K562 (cell line): ENCODE measurements around the gene PRDM2. TPM values are rescaled to one million over a fixed set of nuclear protein-coding genes. Genes with fewer than 3 reads are reported as not detected.

Experiments used
- ASH1L ChIP-seq: fragments of 450-650 bp; IDR thresholded peaks from 2 replicates; pipeline ENCODE4 v1.6.1; 2018; ENCODE audit warnings: borderline replicate concordance, mild to moderate bottlenecking, low read depth; ENCODE audit not compliant: partially characterized antibody
- CAMTA2 ChIP-seq: fragments of 250-450 bp; sonication (Bioruptor Pico); conservative IDR thresholded peaks from 2 replicates; pipeline ENCODE4 v1.5.1; 2022
- EGR1 ChIP-seq: fragments of 450-650 bp; conservative IDR thresholded peaks from 2 replicates; pipeline ENCODE4 v1.6.1; 2017; ENCODE audit warnings: mild to moderate bottlenecking
- ETV1 ChIP-seq: fragments of 450-650 bp; conservative IDR thresholded peaks from 2 replicates; pipeline ENCODE4 v1.6.1; 2016; ENCODE audit warnings: missing genetic modification characterization, control low read depth, low read depth, missing compliant biosample characterization
- HMGN3 ChIP-seq: IDR thresholded peaks from 2 replicates; pipeline ENCODE4 v1.6.1; 2011; ENCODE audit warnings: borderline replicate concordance, low read depth, mild to moderate bottlenecking, mixed read lengths, low read length; ENCODE audit not compliant: insufficient read length; ENCODE audit errors: extremely low read depth
- KDM5B ChIP-seq: fragments of 200-600 bp; sonication (generic); IDR thresholded peaks from 2 replicates; pipeline ENCODE4 v1.6.1; 2012; ENCODE audit warnings: low read depth, mild to moderate bottlenecking, moderate library complexity, low read length, control low read depth, inconsistent platforms; ENCODE audit not compliant: insufficient replicate concordance
- KLF6 ChIP-seq: fragments of 250-450 bp; sonication (Bioruptor Pico); IDR thresholded peaks from 2 replicates; pipeline ENCODE4 v1.4.0; 2020; ENCODE audit warnings: mild to moderate bottlenecking, moderate library complexity, borderline replicate concordance
- MAZ ChIP-seq, 2 experiments: fragments of 450-650 bp in 1 of 2; sonication (generic) in 1 of 2; formaldehyde crosslinking; IDR thresholded peaks in 1 of 2; conservative IDR thresholded peaks in 1 of 2; 2 replicates each; pipeline versions ENCODE4 v1.4.0 to v1.5.0; 2020; ENCODE audit warnings: mild to moderate bottlenecking in 1 of 2, missing genetic modification reagents in 1 of 2
- NFYB ChIP-seq: IDR thresholded peaks from 2 replicates; pipeline ENCODE4 v1.6.1; 2011; ENCODE audit warnings: mild to moderate bottlenecking, moderate library complexity; ENCODE audit not compliant: insufficient read length; ENCODE audit errors: extremely low read depth
- PCBP2 ChIP-seq: fragments of 200-400 bp; formaldehyde crosslinking; IDR thresholded peaks from 2 replicates; pipeline ENCODE4 v1.6.1; 2018; ENCODE audit warnings: low read length, low read depth, mild to moderate bottlenecking, moderate library complexity; ENCODE audit not compliant: poor library complexity, severe bottlenecking
- POLR2A ChIP-seq: fragments of 450-650 bp; conservative IDR thresholded peaks from 2 replicates; pipeline ENCODE4 v1.6.1; 2016
- RBM25 ChIP-seq: fragments of 200-400 bp; formaldehyde crosslinking; IDR thresholded peaks from 2 replicates; pipeline ENCODE4 v1.6.1; 2018; ENCODE audit warnings: low read length, low read depth, moderate library complexity; ENCODE audit not compliant: severe bottlenecking
- RHOXF2B ChIP-seq: fragments of 250-450 bp; sonication (Bioruptor Pico); conservative IDR thresholded peaks from 2 replicates; pipeline ENCODE4 v1.5.1; 2021
- TAF9B ChIP-seq: fragments of 450-650 bp; IDR thresholded peaks from 2 replicates; pipeline ENCODE4 v1.6.1; 2018; ENCODE audit warnings: mild to moderate bottlenecking; ENCODE audit not compliant: partially characterized antibody
- TOE1 ChIP-seq, 2 experiments: fragments of 450-650 bp in 1 of 2; sonication (generic) in 1 of 2; formaldehyde crosslinking in 1 of 2; IDR thresholded peaks; 2 replicates each; pipeline versions ENCODE4 v1.7.1 to v1.8.0; 2016 to 2022; ENCODE audit warnings: borderline replicate concordance in 2 of 2, mild to moderate bottlenecking in 2 of 2, antibody characterized with exemption in 1 of 2, inconsistent platforms in 1 of 2, low read depth in 1 of 2, missing genetic modification reagents in 1 of 2, moderate library complexity in 1 of 2
- YY1 ChIP-seq, 3 experiments: IDR thresholded peaks; 2 replicates each; pipeline ENCODE4 v1.6.1; 2011; ENCODE audit warnings: low read length in 2 of 3, mild to moderate bottlenecking in 2 of 3, moderate library complexity in 2 of 3, borderline replicate concordance in 1 of 3, control low read depth in 1 of 3, low read depth in 1 of 3; ENCODE audit not compliant: insufficient read depth in 3 of 3, insufficient replicate concordance in 2 of 3, control insufficient read depth in 1 of 3, insufficient read length in 1 of 3; ENCODE audit errors: extremely low read depth in 1 of 3
- ZNF354B ChIP-seq: fragments of 250-450 bp; sonication (Bioruptor Pico); IDR thresholded peaks from 2 replicates; pipeline ENCODE4 v1.4.0; 2020
- ZNF512 ChIP-seq: IDR thresholded peaks from 2 replicates; pipeline ENCODE4 v1.6.1; 2016; ENCODE audit warnings: missing genetic modification characterization, missing compliant biosample characterization
- ZNF644 ChIP-seq: fragments of 200-800 bp; sonication (Bioruptor generic); IDR thresholded peaks from 2 replicates; pipeline ENCODE4 v1.6.1; 2016; ENCODE audit warnings: low read depth, missing genetic modification characterization, missing compliant biosample characterization
- polyA plus RNA-seq, 8 experiments: library from polyadenylated mRNA; depleted of rRNA in 4 of 8; stranded (reverse) in 5 of 8; unstranded in 3 of 8; fragments of >200 nt; fragmentation: Nextera tagmentation in 2 of 8; fragmentation: Illumina TruSeq in 1 of 8; extraction: Ambion mirVana in 2 of 8; extraction: Trizol in 1 of 8; gene quantifications; 2 replicates each; pipeline versions ENCODE4 v1.2.1 to v1.2.3, GENCODE V29; 2011 to 2014; ENCODE audit warnings: inconsistent platforms in 1 of 8, missing spikeins in 1 of 8
- total RNA-seq, 7 experiments: library from RNA; depleted of rRNA in 6 of 7; stranded (reverse); fragments of >200 nt in 6 of 7; fragmentation: Illumina TruSeq in 2 of 7; extraction: Trizol in 2 of 7; gene quantifications; 2 replicates each; pipeline versions ENCODE4 v1.2.1 to v1.2.3, GENCODE V29; 2011 to 2021; ENCODE audit warnings: low replicate concordance in 1 of 7
- TF ChIP-seq, protein P1 (sequence below): IDR thresholded peaks from 2 replicates; pipeline ENCODE4 v1.6.1; 2012; ENCODE audit warnings: low read depth, low read length, improper control_type of control experiment, borderline replicate concordance
- TF ChIP-seq, protein P2 (sequence below): IDR thresholded peaks from 3 replicates; pipeline ENCODE4 v1.6.1; 2011; ENCODE audit warnings: borderline replicate concordance, mild to moderate bottlenecking; ENCODE audit not compliant: insufficient read length, insufficient read depth

The PRDM2 gene
- total and polyA plus RNA-seq, 9 of the 15 experiments (the other 6 are each of a cell fraction or from before 2014, with no cell fraction given) = 5.4 to 27.6 (median 12.5) TPM

GRCh38 chr1:13748610-13749505 lies 48.9 kb downstream of the PRDM2 start (continued):
- TF ChIP-seq ZNF512 (no peak), POLR2A (peak; percentile 75), EGR1 (peak; percentile 39), KDM5B (peak; percentile 89), PCBP2 (no peak), RBM25 (peak; percentile 90), HMGN3 (peak; percentile 81), MAZ (CRISPR knock-in tag; conservative IDR thresholded peaks at IDR 0.05 in 1 of 2, IDR thresholded peaks at IDR 0.05 in 1 of 2) (peak; percentile 33 to 67; a peak in 3 of 4 replicates), TOE1 (IDR thresholded peaks at IDR 0.05; ENCODE audit: borderline replicate concordance) (0 out of 2 replicates have a peak, but pooled peaks have one; percentile 26), TOE1 (CRISPR knock-in tag; IDR thresholded peaks at IDR 0.05; ENCODE audit: borderline replicate concordance, low read depth) (no peak), KLF6 (CRISPR knock-in tag) (0 out of 2 replicates have a peak, but pooled peaks have one; percentile 21), CAMTA2 (CRISPR knock-in tag) (no peak), NFYB (peak; percentile 59), YY1 (IDR thresholded peaks at IDR 0.05; ENCODE audit: borderline replicate concordance in 1 of 3, control insufficient read depth in 1 of 3, extremely low read depth in 1 of 3, insufficient read depth in 3 of 3, insufficient read length in 1 of 3, insufficient replicate concordance in 2 of 3, low read depth in 1 of 3, low read length in 2 of 3) (peak in 2 of 3 experiments; percentile 63 to 83), ZNF354B (no peak), ASH1L (peak; percentile 75), RHOXF2B (CRISPR knock-in tag) (no peak), TAF9B (no peak), ETV1 (tag) (peak; percentile 52), ZNF644 (tag) (no peak; the same call in 1 of the 2 replicates)
- TF ChIP-seq, protein P1, sequence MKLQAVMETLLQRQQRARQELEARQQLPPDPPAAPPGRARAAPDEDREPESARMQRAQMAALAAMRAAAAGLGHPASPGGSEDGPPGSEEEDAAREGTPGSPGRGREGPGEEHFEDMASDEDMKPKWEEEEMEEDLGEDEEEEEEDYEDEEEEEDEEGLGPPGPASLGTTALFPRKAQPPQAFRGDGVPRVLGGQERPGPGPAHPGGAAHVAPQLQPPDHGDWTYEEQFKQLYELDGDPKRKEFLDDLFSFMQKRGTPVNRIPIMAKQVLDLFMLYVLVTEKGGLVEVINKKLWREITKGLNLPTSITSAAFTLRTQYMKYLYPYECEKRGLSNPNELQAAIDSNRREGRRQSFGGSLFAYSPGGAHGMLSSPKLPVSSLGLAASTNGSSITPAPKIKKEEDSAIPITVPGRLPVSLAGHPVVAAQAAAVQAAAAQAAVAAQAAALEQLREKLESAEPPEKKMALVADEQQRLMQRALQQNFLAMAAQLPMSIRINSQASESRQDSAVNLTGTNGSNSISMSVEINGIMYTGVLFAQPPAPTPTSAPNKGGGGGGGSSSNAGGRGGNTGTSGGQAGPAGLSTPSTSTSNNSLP = no peak
- TF ChIP-seq, protein P2, sequence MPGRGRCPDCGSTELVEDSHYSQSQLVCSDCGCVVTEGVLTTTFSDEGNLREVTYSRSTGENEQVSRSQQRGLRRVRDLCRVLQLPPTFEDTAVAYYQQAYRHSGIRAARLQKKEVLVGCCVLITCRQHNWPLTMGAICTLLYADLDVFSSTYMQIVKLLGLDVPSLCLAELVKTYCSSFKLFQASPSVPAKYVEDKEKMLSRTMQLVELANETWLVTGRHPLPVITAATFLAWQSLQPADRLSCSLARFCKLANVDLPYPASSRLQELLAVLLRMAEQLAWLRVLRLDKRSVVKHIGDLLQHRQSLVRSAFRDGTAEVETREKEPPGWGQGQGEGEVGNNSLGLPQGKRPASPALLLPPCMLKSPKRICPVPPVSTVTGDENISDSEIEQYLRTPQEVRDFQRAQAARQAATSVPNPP = no peak
